HEK293 (cell line): ENCODE measurements around the gene GPR152.

Experiments used
- CTCF ChIA-PET: fragments of 350-600 bp; formaldehyde crosslinking; extraction: SDS; loops from one replicate; lab custom pipeline; 2021; ENCODE audit warnings: antibody characterized with exemption; lab: Yijun Ruan, JAX
- POLR2A ChIA-PET: fragments of 300-600 bp; formaldehyde crosslinking; extraction: SDS; loops from one replicate; lab custom pipeline; 2020; ENCODE audit warnings: antibody characterized with exemption, inconsistent platforms; lab: Yijun Ruan, JAX
- H3K27ac ChIP-seq: fragments of 200-500 bp; sonication (Bioruptor generic); 2 replicates; pipeline ENCODE4 v1.5.1; 2014; ENCODE audit warnings: low read depth, low read length, control low read depth, inconsistent platforms; ENCODE audit errors: extremely low read depth
- H3K36me3 ChIP-seq, 2 experiments: fragments of 200-500 bp in 1 of 2; sonication (Bioruptor generic) in 1 of 2; 1 replicate in 1 of 2; 2 replicates in 1 of 2; pipeline ENCODE4 v1.5.1; 2014 to 2017; ENCODE audit warnings: inconsistent platforms in 2 of 2, low read length in 2 of 2; ENCODE audit not compliant: control insufficient read depth in 2 of 2, insufficient read depth in 1 of 2
- H3K4me1 ChIP-seq: fragments of 200-500 bp; sonication (Bioruptor generic); 2 replicates; pipeline ENCODE4 v1.5.1; 2014; ENCODE audit warnings: mild to moderate bottlenecking, low read length, inconsistent platforms; ENCODE audit not compliant: control insufficient read depth, insufficient read depth
- H3K4me3 ChIP-seq: 2 replicates; pipeline ENCODE4 v1.5.1; 2011; ENCODE audit warnings: low read depth, mild to moderate bottlenecking, control low read depth, low read length, moderate library complexity
- H3K9me3 ChIP-seq: fragments of 200-500 bp; sonication (Bioruptor generic); 2 replicates; pipeline ENCODE4 v1.5.1; 2014; ENCODE audit warnings: low read depth, low read length, inconsistent platforms; ENCODE audit not compliant: control insufficient read depth, insufficient read depth
- EGR2 ChIP-seq: fragments of 450-650 bp; formaldehyde crosslinking; IDR thresholded peaks from 2 replicates; pipeline ENCODE4 v1.5.1; 2016; ENCODE audit warnings: low read depth, missing biosample characterization, missing genetic modification characterization
- FEZF1 ChIP-seq: fragments of 450-650 bp; formaldehyde crosslinking; IDR thresholded peaks from 2 replicates; pipeline ENCODE4 v1.5.1; 2016; ENCODE audit warnings: missing biosample characterization, missing genetic modification characterization
- KLF7 ChIP-seq: fragments of 450-650 bp; formaldehyde crosslinking; IDR thresholded peaks from 2 replicates; pipeline ENCODE4 v1.5.1; 2016; ENCODE audit warnings: missing biosample characterization, missing genetic modification characterization, borderline replicate concordance
- PRDM10 ChIP-seq: fragments of 450-650 bp; formaldehyde crosslinking; IDR thresholded peaks from 2 replicates; pipeline ENCODE4 v1.5.1; 2016; ENCODE audit warnings: missing biosample characterization, missing genetic modification characterization
- WT1 ChIP-seq: fragments of 450-650 bp; formaldehyde crosslinking; IDR thresholded peaks from 2 replicates; pipeline ENCODE4 v1.5.1; 2016; ENCODE audit warnings: missing biosample characterization, missing genetic modification characterization
- ZBTB17 ChIP-seq: fragments of 450-650 bp; formaldehyde crosslinking; IDR thresholded peaks from 2 replicates; pipeline ENCODE4 v1.5.1; 2016; ENCODE audit warnings: missing biosample characterization, missing genetic modification characterization
- ZBTB7A ChIP-seq: fragments of 450-650 bp; formaldehyde crosslinking; IDR thresholded peaks from 2 replicates; pipeline ENCODE4 v1.5.1; 2016; ENCODE audit warnings: low read depth, missing biosample characterization, missing genetic modification characterization
- ZFHX2 ChIP-seq: fragments of 450-650 bp; formaldehyde crosslinking; conservative IDR thresholded peaks from 2 replicates; pipeline ENCODE4 v1.5.1; 2016; ENCODE audit warnings: missing biosample characterization, missing genetic modification characterization
- ZFP3 ChIP-seq: fragments of 450-650 bp; formaldehyde crosslinking; IDR thresholded peaks from 2 replicates; pipeline ENCODE4 v1.5.1; 2016; ENCODE audit warnings: low read depth, missing biosample characterization, missing genetic modification characterization
- ZFP37 ChIP-seq: fragments of 450-650 bp; formaldehyde crosslinking; IDR thresholded peaks from 2 replicates; pipeline ENCODE4 v1.5.1; 2016; ENCODE audit warnings: missing biosample characterization, missing genetic modification characterization
- ZNF10 ChIP-seq: fragments of 450-650 bp; formaldehyde crosslinking; IDR thresholded peaks from 2 replicates; pipeline ENCODE4 v1.5.1; 2017; ENCODE audit warnings: missing biosample characterization, missing genetic modification characterization
- ZNF112 ChIP-seq: fragments of 450-650 bp; formaldehyde crosslinking; IDR thresholded peaks from 2 replicates; pipeline ENCODE4 v1.5.0; 2017; ENCODE audit warnings: missing biosample characterization, missing genetic modification characterization
- ZNF148 ChIP-seq: fragments of 450-650 bp; formaldehyde crosslinking; IDR thresholded peaks from 2 replicates; pipeline ENCODE4 v1.5.0; 2017; ENCODE audit warnings: missing biosample characterization, missing genetic modification characterization, borderline replicate concordance
- ZNF174 ChIP-seq: fragments of 450-650 bp; formaldehyde crosslinking; IDR thresholded peaks from 2 replicates; pipeline ENCODE4 v1.5.0; 2017; ENCODE audit warnings: missing biosample characterization, mild to moderate bottlenecking, missing genetic modification characterization
- ZNF2 ChIP-seq: fragments of 450-650 bp; formaldehyde crosslinking; IDR thresholded peaks from 2 replicates; pipeline ENCODE4 v1.5.1; 2016; ENCODE audit warnings: missing biosample characterization, missing genetic modification characterization
- ZNF202 ChIP-seq: fragments of 450-650 bp; formaldehyde crosslinking; IDR thresholded peaks from 2 replicates; pipeline ENCODE4 v1.5.1; 2016; ENCODE audit warnings: missing biosample characterization, missing genetic modification characterization, borderline replicate concordance
- ZNF23 ChIP-seq: fragments of 450-650 bp; formaldehyde crosslinking; IDR thresholded peaks from 2 replicates; pipeline ENCODE4 v1.5.1; 2016; ENCODE audit warnings: missing biosample characterization, missing genetic modification characterization, borderline replicate concordance
- ZNF324 ChIP-seq: fragments of 450-650 bp; formaldehyde crosslinking; IDR thresholded peaks from 2 replicates; pipeline ENCODE4 v1.5.1; 2016; ENCODE audit warnings: missing biosample characterization, missing genetic modification characterization
- ZNF404 ChIP-seq: fragments of 450-650 bp; formaldehyde crosslinking; IDR thresholded peaks from 2 replicates; pipeline ENCODE4 v1.5.1; 2017; ENCODE audit warnings: missing biosample characterization, missing genetic modification characterization
- ZNF521 ChIP-seq: fragments of 450-650 bp; formaldehyde crosslinking; IDR thresholded peaks from 2 replicates; pipeline ENCODE4 v1.5.1; 2017; ENCODE audit warnings: missing biosample characterization, mild to moderate bottlenecking, missing genetic modification characterization
- ZNF561 ChIP-seq: fragments of 450-650 bp; IDR thresholded peaks from 2 replicates; pipeline ENCODE4 v1.5.1; 2018; ENCODE audit warnings: missing biosample characterization, missing genetic modification characterization, borderline replicate concordance
- ZNF624 ChIP-seq: fragments of 450-650 bp; formaldehyde crosslinking; IDR thresholded peaks from 2 replicates; pipeline ENCODE4 v1.5.1; 2017; ENCODE audit warnings: missing biosample characterization, missing genetic modification characterization
- ZNF777 ChIP-seq: fragments of 450-650 bp; formaldehyde crosslinking; IDR thresholded peaks from 2 replicates; pipeline ENCODE4 v1.5.1; 2017; ENCODE audit warnings: missing biosample characterization, missing genetic modification characterization, borderline replicate concordance
- ZNF791 ChIP-seq: fragments of 450-650 bp; formaldehyde crosslinking; IDR thresholded peaks from 2 replicates; pipeline ENCODE4 v1.5.1; 2016; ENCODE audit warnings: missing biosample characterization, missing genetic modification characterization
- ZSCAN4 ChIP-seq: fragments of 450-650 bp; formaldehyde crosslinking; IDR thresholded peaks from 2 replicates; pipeline ENCODE4 v1.5.1; 2017; ENCODE audit warnings: missing biosample characterization, missing genetic modification characterization
- TF ChIP-seq, protein P1 (sequence below): fragments of 450-650 bp; formaldehyde crosslinking; IDR thresholded peaks from 2 replicates; pipeline ENCODE4 v1.5.1; 2016; ENCODE audit warnings: missing biosample characterization, missing genetic modification characterization
- TF ChIP-seq, protein P2 (sequence below): fragments of 450-650 bp; formaldehyde crosslinking; IDR thresholded peaks from 2 replicates; pipeline ENCODE4 v1.5.1; 2017; ENCODE audit warnings: missing biosample characterization, missing genetic modification characterization

Gene GPR152

GRCh38 chr11:67420646-67421429, 31.7 kb downstream of the GPR152 start:
- Histone ChIP-seq H3K9me3 (no peaks in the 10 kb centered on the region), H3K36me3 (no peaks in the 10 kb centered on the region), H3K4me1 (no peaks in the 10 kb centered on the region; the same call in 1 of the 2 replicates), H3K4me3 (peak overlapping the region; percentile 27), H3K27ac (peak overlapping the region; percentile 21; the same call in 1 of the 2 replicates)
- CTCF ChIA-PET: interaction anchor here (0.5 to 1.6 kb wide), 5 partner anchors 58 to 1711 kb away, joined by 3 to 5 read pairs (median 4); partner anchors contain the start of gene NUDT8
- POLR2A ChIA-PET: interaction anchor here (0.5 to 4.4 kb wide), 9 partner anchors 10 to 67 kb away, joined by 3 to 25 read pairs (median 4); partner anchors contain the start of genes PPP1CA and TMEM134
- TF ChIP-seq FEZF1: no peak
- TF ChIP-seq KLF7: no peak
- no peak for TF ChIP-seq ZNF324
- no peak for TF ChIP-seq ZNF624 (tag by site-specific recombination)
- TF ChIP-seq EGR2 (tag by site-specific recombination): 0 out of 2 replicates have a peak, but pooled peaks have one; percentile 29
- TF ChIP-seq ZSCAN4 (tag by site-specific recombination): no peak
- TF ChIP-seq PRDM10: no peak
- no peak for TF ChIP-seq ZNF404 (tag by site-specific recombination)
- TF ChIP-seq, protein P1, sequence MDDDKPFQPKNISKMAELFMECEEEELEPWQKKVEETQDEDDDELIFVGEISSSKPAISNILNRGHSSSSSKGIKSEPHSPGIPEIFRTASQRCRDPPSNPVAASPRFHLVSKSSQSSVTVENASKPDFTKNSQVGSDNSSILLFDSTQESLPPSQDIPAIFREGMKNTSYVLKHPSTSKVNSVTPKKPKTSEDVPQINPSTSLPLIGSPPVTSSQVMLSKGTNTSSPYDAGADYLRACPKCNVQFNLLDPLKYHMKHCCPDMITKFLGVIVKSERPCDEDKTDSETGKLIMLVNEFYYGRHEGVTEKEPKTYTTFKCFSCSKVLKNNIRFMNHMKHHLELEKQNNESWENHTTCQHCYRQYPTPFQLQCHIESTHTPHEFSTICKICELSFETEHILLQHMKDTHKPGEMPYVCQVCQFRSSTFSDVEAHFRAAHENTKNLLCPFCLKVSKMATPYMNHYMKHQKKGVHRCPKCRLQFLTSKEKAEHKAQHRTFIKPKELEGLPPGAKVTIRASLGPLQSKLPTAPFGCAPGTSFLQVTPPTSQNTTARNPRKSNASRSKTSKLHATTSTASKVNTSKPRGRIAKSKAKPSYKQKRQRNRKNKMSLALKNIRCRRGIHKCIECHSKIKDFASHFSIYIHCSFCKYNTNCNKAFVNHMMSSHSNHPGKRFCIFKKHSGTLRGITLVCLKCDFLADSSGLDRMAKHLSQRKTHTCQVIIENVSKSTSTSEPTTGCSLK (tag by site-specific recombination): no peak
- TF ChIP-seq ZFP3: no peak
- peak; percentile 80 for TF ChIP-seq ZFHX2 (tag by site-specific recombination)
- no peak for TF ChIP-seq ZNF561 (tag by site-specific recombination)
- no peak for TF ChIP-seq ZNF23 (tag by site-specific recombination)
- TF ChIP-seq ZNF2 (tag by site-specific recombination): no peak
- no peak for TF ChIP-seq ZNF148 (tag by site-specific recombination)
- TF ChIP-seq ZNF777 (tag by site-specific recombination): no peak
- no peak for TF ChIP-seq ZNF112 (tag by site-specific recombination)
- TF ChIP-seq ZFP37: no peak
- no peak for TF ChIP-seq ZNF10
- TF ChIP-seq, protein P2, sequence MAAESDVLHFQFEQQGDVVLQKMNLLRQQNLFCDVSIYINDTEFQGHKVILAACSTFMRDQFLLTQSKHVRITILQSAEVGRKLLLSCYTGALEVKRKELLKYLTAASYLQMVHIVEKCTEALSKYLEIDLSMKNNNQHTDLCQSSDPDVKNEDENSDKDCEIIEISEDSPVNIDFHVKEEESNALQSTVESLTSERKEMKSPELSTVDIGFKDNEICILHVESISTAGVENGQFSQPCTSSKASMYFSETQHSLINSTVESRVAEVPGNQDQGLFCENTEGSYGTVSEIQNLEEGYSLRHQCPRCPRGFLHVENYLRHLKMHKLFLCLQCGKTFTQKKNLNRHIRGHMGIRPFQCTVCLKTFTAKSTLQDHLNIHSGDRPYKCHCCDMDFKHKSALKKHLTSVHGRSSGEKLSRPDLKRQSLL (tag by site-specific recombination): no peak
- TF ChIP-seq WT1 (tag by site-specific recombination): no peak
- no peak for TF ChIP-seq ZNF521 (tag by site-specific recombination)
- no peak for TF ChIP-seq ZNF791 (tag by site-specific recombination)
- TF ChIP-seq ZBTB17 (tag by site-specific recombination): no peak
- TF ChIP-seq ZNF174 (tag by site-specific recombination): no peak
- TF ChIP-seq ZNF202 (tag by site-specific recombination): no peak
- no peak for TF ChIP-seq ZBTB7A
